ENCODE measurements around the gene SORCS2. TPM values are rescaled to one million over a fixed set of nuclear protein-coding genes. Genes with fewer than 3 reads are reported as not detected.

The SORCS2 gene
- total RNA-seq, 6 donors from 2014 or later, result 2.2 to 28.3 (median 7.2) TPM

GRCh38 chr4:7435471-7436061 lies 243.2 kb downstream of the SORCS2 start:
- peaks cover 3 to 16% (median 10%) of the 10 kb centered on the region in 4 donors for H3K4me1 ChIP-seq
- H3K36me3 ChIP-seq, result no peaks in the 10 kb centered on the region
- H3K27me3 ChIP-seq, result no peaks in the 10 kb centered on the region
- 49 to 50% methylated on average over 11 of the region's 11 CpGs for WGBS, 2 donors
- DNase-seq, result peak in 1 of 2 donors; percentile 59
- no peaks in the 10 kb centered on the region for H3K9me3 ChIP-seq
- peak overlapping the region in 1 of 4 donors; percentile 7 for H3K27ac ChIP-seq
- peak in 1 of 2 donors; percentile 60 for ATAC-seq (ENCODE audit: low FRiP score in 2 of 2)
- no peak overlapping the region for H3K4me3 ChIP-seq
- TF ChIP-seq CTCF (IDR thresholded peaks at IDR 0.05) (no peak), POLR2A (IDR thresholded peaks at IDR 0.05) (no peak), EP300 (IDR thresholded peaks at IDR 0.05) (no peak), POLR2AphosphoS5 (IDR thresholded peaks at IDR 0.05) (no peak)

GRCh38 chr4:7436256-7436655 lies 243.9 kb downstream of the SORCS2 start:
- 78 to 83% methylated on average over 10 to 13 of the region's 13 CpGs for WGBS, 2 donors
- Histone ChIP-seq H3K4me1 (peaks cover 3 to 16% (median 10%) of the 10 kb centered on the region in 4 donors), H3K27ac (no peak overlapping the region), H3K4me3 (no peak overlapping the region), H3K27me3 (no peaks in the 10 kb centered on the region), H3K9me3 (no peaks in the 10 kb centered on the region), H3K36me3 (no peaks in the 10 kb centered on the region)
- DNase-seq (peak in 1 of 2 donors; percentile 51), ATAC-seq (ENCODE audit: low FRiP score in 2 of 2) (no peak)
- TF ChIP-seq CTCF (IDR thresholded peaks at IDR 0.05) (no peak), POLR2AphosphoS5 (IDR thresholded peaks at IDR 0.05) (no peak), POLR2A (IDR thresholded peaks at IDR 0.05) (no peak), EP300 (IDR thresholded peaks at IDR 0.05) (no peak)

- Histone ChIP-seq H3K27ac (no peak overlapping the region), H3K27me3 (no peaks in the 10 kb centered on the region), H3K4me1 (peaks cover 0 to 14% (median 8%) of the 10 kb centered on the region in 4 donors), H3K9me3 (no peaks in the 10 kb centered on the region), H3K4me3 (no peak overlapping the region), H3K36me3 (no peaks in the 10 kb centered on the region)
- DNase-seq (no peak), ATAC-seq (ENCODE audit: low FRiP score in 2 of 2) (no peak)
- TF ChIP-seq POLR2AphosphoS5 (IDR thresholded peaks at IDR 0.05) (no peak), EP300 (IDR thresholded peaks at IDR 0.05) (no peak), POLR2A (IDR thresholded peaks at IDR 0.05) (no peak), CTCF (IDR thresholded peaks at IDR 0.05) (no peak)
- WGBS, 2 donors, result 75 to 88% methylated on average over 2 of the region's 2 CpGs
These were observed 247.4 kb downstream of the SORCS2 start for GRCh38 chr4:7439699-7440098.

GRCh38 chr4:7441201-7441600 lies 248.9 kb downstream of the SORCS2 start:
- H3K4me1 ChIP-seq, result no peaks in the 10 kb centered on the region
- DNase-seq, result no peak
- TF ChIP-seq EP300 (IDR thresholded peaks at IDR 0.05), result no peak
- no peak for TF ChIP-seq POLR2A (IDR thresholded peaks at IDR 0.05)
- no peak for TF ChIP-seq CTCF (IDR thresholded peaks at IDR 0.05)
- TF ChIP-seq POLR2AphosphoS5 (IDR thresholded peaks at IDR 0.05), result no peak
- H3K4me3 ChIP-seq, result no peak overlapping the region
- no peak for ATAC-seq (ENCODE audit: low FRiP score in 2 of 2)
- no peak overlapping the region for H3K27ac ChIP-seq
- no peaks in the 10 kb centered on the region for H3K27me3 ChIP-seq
- H3K36me3 ChIP-seq, result no peaks in the 10 kb centered on the region
- WGBS, 2 donors, result 86 to 90% methylated on average over 7 of the region's 7 CpGs
- no peaks in the 10 kb centered on the region for H3K9me3 ChIP-seq

- Histone ChIP-seq H3K4me3 (no peak overlapping the region), H3K27ac (no peak overlapping the region), H3K36me3 (no peaks in the 10 kb centered on the region), H3K4me1 (no peaks in the 10 kb centered on the region), H3K27me3 (no peaks in the 10 kb centered on the region), H3K9me3 (no peaks in the 10 kb centered on the region)
- ATAC-seq (ENCODE audit: low FRiP score in 2 of 2) (no peak), DNase-seq (no peak)
- WGBS, 2 donors, result 47 to 61% methylated on average over 11 to 15 of the region's 15 CpGs
- TF ChIP-seq EP300 (IDR thresholded peaks at IDR 0.05), result no peak
- no peak for TF ChIP-seq CTCF (IDR thresholded peaks at IDR 0.05)
- no peak for TF ChIP-seq POLR2AphosphoS5 (IDR thresholded peaks at IDR 0.05)
- TF ChIP-seq POLR2A (IDR thresholded peaks at IDR 0.05), result no peak
These were observed 250.3 kb downstream of the SORCS2 start for GRCh38 chr4:7442574-7443162.
